Fibroblast of villous mesenchyme (primary cell): ENCODE measurements around the gene BTNL9. TPM values are rescaled to one million over a fixed set of nuclear protein-coding genes. Genes with fewer than 3 reads are reported as not detected.

Experiments
- DNase-seq: peaks from one replicate; pipeline ENCODE4 v3.0.0-alpha.2; 2010; ENCODE audit warnings: low read depth
- H3K4me3 ChIP-seq: 2 replicates; pipeline ENCODE4 v1.5.1; 2011; ENCODE audit warnings: low read depth, mild to moderate bottlenecking, low read length
- total RNA-seq: library from RNA; depleted of rRNA; stranded (reverse); fragments of >200 nt; gene quantifications from 2 replicates; pipeline ENCODE4 v1.2.3, GENCODE V29; 2012
- TF ChIP-seq, protein P1 (sequence below): IDR thresholded peaks from 2 replicates; pipeline ENCODE4 v1.5.1; 2012; ENCODE audit warnings: low read depth, mild to moderate bottlenecking, low read length; ENCODE audit not compliant: insufficient read depth

BTNL9 gene
- total RNA-seq, 1 donor, result not detected

DNA sequence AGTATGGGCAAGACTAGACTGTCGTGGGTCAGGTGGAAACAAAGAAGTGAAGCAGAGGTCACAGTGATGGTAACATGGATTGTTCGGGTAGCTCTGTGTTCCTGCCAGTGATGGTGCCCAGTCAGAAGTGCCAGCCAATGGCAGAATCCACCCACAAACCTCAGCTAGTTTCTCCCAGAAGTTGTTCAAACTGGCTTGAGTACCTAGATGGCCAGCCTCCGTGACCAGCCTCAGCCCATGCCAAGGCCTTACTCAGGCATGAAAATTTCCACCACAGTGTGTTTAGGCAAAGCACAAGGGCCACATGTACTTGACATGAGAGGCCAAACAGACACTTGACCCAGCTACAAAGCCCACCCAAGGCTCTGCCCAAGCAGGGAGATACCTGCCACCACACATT, 19.4 kb upstream of the BTNL9 start:
- no peak for DNase-seq
- H3K4me3 ChIP-seq, result no peak overlapping the region
- TF ChIP-seq, protein P1, sequence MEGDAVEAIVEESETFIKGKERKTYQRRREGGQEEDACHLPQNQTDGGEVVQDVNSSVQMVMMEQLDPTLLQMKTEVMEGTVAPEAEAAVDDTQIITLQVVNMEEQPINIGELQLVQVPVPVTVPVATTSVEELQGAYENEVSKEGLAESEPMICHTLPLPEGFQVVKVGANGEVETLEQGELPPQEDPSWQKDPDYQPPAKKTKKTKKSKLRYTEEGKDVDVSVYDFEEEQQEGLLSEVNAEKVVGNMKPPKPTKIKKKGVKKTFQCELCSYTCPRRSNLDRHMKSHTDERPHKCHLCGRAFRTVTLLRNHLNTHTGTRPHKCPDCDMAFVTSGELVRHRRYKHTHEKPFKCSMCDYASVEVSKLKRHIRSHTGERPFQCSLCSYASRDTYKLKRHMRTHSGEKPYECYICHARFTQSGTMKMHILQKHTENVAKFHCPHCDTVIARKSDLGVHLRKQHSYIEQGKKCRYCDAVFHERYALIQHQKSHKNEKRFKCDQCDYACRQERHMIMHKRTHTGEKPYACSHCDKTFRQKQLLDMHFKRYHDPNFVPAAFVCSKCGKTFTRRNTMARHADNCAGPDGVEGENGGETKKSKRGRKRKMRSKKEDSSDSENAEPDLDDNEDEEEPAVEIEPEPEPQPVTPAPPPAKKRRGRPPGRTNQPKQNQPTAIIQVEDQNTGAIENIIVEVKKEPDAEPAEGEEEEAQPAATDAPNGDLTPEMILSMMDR, result no peak

DNA sequence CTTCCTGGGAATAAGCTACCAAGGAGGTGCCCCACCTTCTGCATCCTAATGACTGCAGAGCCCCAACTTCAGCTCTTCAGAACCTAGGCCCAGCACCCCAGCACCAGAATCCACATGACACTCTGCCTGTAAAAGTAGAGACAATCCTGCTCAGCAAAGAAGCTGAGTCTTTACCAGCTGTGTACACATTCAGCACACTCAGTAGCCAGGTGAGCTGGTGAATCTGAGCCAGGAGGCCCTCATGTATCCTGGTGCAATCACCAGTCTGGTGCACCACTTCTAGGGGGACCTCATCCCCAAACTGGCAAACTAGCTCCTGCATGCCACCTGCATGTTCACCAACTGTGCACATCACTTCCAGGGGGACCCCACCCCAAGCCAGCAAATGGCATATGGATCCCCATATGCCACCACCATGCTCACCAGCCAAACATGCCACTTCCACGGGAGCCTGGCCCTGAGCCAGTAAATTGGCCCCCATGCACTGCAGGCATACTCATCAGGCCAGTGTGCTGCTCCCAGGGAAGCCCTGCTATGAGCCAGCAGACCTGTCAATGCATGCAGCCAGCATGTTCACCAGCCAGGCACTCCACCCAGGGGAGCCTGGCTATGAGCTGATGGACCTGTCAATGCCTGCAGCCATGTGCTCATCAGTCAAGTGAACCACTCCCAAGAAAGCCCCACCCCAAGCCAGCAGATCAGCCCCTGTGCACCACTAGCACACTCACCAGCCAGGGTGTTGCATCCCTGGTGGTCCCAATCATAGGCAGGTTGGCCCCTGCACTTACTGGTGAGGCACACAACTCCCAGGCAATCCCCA, 15.6 kb upstream of the BTNL9 start:
- TF ChIP-seq, protein P1, result no peak
- no peak overlapping the region for H3K4me3 ChIP-seq
- DNase-seq, result no peak

DNA sequence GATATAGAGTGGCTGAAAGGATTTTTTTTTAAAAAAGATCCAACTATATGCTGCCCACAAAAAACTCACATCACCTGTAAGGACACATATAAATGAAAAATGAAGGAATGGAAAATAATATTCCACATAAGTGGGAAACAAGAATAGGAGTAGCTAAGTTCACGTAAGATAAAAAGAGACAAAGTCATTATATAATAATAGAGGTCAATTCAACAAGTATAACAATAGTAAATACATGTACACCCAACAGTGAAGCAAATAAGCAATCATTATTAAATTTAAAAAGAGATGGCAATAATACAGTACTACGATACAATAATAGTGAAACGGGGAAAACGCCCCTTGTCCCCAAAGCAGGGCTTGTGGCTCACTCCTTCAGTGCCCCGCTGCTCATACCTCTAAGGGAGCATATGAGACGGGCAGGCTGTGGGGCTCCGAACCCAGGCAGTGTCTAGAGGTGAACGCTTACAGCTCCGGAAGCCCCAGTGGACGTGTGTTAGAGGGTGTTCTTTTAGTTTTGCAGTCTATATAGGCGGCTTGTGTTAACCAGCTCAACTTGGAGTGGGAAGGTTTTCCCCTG, 12.5 kb upstream of the BTNL9 start:
- no peak for DNase-seq
- no peak overlapping the region for H3K4me3 ChIP-seq
- TF ChIP-seq, protein P1, result no peak

DNA sequence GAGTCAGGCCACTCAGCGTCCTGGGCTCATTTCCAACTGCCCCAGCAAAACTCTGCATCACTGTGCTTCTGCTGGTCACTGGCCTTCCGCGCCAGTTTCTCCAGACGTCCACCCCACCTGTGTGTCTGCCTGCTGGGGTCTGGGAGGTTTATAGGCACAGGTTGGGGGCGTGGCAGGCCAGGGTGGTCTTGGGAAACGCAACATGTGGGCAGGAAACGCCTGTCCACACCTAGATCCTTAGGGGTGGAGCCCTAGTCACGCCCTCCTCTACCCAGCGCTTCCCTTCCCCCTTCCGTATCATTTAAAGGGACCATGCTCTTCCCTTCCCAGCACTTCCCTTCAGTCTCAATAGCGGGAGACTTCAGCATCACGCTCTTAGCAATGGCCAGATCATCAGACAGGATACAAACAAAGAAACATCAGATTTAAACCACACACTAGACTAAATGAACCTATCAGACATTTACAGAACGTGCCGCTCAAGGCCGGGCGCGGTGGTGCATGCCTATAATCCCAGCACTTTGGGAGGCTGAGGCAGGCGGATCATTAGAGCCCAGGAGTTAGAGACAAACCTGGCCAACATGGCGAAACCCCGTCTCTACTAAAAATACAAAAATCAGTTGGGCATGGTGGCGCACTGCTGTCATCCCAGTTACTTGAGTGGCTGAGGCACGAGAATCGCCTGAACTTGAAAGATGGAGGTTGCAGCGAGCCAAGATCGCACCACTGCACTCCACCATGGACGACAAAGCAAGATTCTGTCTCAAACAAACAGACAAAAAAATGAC, 11.8 kb upstream of the BTNL9 start:
- TF ChIP-seq, protein P1, result no peak
- DNase-seq, result no peak
- H3K4me3 ChIP-seq, result no peak overlapping the region

DNA sequence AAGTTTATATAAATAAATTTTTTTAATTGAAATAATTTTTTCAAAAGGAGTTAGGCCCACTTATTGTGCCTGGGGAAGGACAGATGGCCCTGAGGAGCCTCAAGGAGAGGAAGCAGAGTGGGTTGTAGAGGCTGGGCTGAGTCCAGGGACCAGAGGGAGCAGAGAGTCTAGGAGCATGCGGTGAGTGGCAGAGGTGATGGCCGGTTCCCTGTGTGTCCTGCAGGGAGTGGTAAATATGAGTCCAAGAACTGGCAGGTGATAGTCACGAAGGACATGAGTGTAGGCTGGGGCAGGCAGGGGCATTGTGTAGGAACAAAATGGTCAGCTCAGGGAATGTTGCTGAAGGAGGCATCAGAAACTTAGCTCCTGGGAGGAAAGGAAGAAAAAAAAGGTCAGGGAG, 8.3 kb upstream of the BTNL9 start:
- TF ChIP-seq, protein P1, result no peak
- DNase-seq, result no peak
- H3K4me3 ChIP-seq, result no peak overlapping the region

DNA sequence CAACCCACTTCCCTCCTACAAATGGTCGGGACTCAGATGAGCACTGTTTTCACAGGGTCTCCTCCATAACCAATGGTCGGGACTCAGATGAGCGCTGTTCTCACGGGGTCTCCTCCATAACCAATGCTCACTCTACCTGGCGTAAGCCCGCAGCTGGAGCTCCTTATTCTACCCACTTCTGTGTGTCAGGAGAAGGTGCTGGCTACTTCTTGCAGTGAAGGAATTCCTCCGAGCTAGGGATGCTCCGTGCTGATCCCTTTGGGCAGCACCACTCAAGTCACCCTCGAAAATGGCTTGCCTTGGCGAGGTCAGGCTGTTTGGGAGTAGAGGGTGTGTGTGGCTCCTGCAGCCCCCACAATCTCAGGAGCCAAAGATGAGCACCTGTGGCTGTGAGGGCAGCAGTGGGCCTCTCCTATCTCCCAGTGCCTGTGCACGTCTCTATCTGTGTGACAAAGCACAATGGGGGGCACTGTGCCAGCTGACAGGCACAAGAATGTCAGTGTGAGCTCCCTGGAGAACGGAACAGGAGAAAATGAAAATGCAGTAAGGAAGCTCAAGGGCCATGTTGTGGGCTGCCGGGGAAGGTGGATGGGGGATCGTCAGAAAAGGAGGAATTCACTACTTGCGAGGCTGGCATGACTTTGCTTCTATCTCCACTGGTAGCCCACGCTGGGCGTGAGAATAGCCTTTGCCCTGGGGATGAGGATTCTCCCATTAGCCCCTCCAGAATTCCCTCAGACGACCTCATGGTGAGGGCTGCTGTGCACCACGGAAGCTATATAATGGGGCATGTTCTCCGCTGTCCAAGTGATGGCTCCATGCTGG, 3.9 kb upstream of the BTNL9 start:
- TF ChIP-seq, protein P1, result no peak

More for the DNA sequence above, 3.9 kb upstream of the BTNL9 start:
- no peak overlapping the region for H3K4me3 ChIP-seq
- DNase-seq, result no peak
